Adrenal gland (tissue), 5 donors: ENCODE measurements around the gene DPP6.

Source experiments
- POLR2A ChIP-seq, 2 donors: fragments of 450-650 bp; IDR thresholded peaks; one replicate each; pipeline ENCODE4 v1.6.1; 2017; ENCODE audit warnings: antibody characterized with exemption in 2 of 2, mild to moderate bottlenecking in 2 of 2, moderate library complexity in 1 of 2
- TF ChIP-seq, protein P1 (sequence below), 6 experiments: fragments of 450-650 bp in 4 of 6; fragments of 200-600 bp in 2 of 6; sonication (generic) in 1 of 6; IDR thresholded peaks; 1 replicate in 5 of 6; 2 replicates in 1 of 6; pipeline versions ENCODE4 v1.5.1 to v1.8.0; 2016 to 2021; ENCODE audit warnings: antibody characterized with exemption in 6 of 6, mild to moderate bottlenecking in 2 of 6, moderate library complexity in 1 of 6
- donor health status: DM: no; HTN: no; CAD: no.

DNA sequence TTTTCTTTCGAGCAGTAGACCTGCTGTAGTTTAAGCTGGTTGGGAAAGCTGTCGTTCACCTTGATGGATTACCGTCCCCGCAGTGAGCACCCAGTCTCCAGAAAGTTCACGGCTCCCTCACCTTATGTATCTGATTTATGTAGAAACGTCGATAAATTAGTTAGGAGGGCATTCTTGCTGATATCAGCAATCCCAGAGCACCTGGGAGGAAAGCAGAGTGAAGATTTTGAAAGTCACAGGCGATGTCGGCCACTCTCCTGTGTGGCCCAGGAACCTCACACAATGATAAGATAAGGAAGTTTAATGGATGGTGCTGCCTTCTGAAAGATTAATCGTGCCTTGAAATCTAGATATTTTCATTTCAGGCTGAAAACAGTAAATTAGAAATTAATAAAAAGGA, 336.8 kb downstream of the DPP6 start:
- TF ChIP-seq, protein P1, sequence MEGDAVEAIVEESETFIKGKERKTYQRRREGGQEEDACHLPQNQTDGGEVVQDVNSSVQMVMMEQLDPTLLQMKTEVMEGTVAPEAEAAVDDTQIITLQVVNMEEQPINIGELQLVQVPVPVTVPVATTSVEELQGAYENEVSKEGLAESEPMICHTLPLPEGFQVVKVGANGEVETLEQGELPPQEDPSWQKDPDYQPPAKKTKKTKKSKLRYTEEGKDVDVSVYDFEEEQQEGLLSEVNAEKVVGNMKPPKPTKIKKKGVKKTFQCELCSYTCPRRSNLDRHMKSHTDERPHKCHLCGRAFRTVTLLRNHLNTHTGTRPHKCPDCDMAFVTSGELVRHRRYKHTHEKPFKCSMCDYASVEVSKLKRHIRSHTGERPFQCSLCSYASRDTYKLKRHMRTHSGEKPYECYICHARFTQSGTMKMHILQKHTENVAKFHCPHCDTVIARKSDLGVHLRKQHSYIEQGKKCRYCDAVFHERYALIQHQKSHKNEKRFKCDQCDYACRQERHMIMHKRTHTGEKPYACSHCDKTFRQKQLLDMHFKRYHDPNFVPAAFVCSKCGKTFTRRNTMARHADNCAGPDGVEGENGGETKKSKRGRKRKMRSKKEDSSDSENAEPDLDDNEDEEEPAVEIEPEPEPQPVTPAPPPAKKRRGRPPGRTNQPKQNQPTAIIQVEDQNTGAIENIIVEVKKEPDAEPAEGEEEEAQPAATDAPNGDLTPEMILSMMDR (IDR thresholded peaks at IDR 0.05), result no peak
- TF ChIP-seq POLR2A (IDR thresholded peaks at IDR 0.05), result no peak
